HS-27A (cell line): ENCODE measurements around the gene TSR2.
"Not testable (repeated sequence)": the region's sequence is repeated elsewhere in the genome, so short reads cannot be mapped to it uniquely, and the experiment has no call there.

Source experiments
- DNase-seq: peaks from one replicate; pipeline ENCODE4 v3.0.0-alpha.2; 2012; ENCODE audit warnings: low read depth, missing footprints

The TSR2 gene

GRCh38 chrX:54473993-54474859 lies 34.0 kb downstream of the TSR2 start:
- no peak for DNase-seq

- DNase-seq = no peak
Measured at GRCh38 chrX:54479136-54480111, 39.2 kb downstream of the TSR2 start.

- DNase-seq = no peak
Measured at GRCh38 chrX:54482839-54483593, 42.8 kb downstream of the TSR2 start.

GRCh38 chrX:54483946-54484345 lies 43.7 kb downstream of the TSR2 start:
- no peak for DNase-seq

- no peak for DNase-seq
Measured at GRCh38 chrX:54484666-54485065, 44.5 kb downstream of the TSR2 start.

- DNase-seq = not testable (repeated sequence)
Measured at GRCh38 chrX:54489819-54490218, 49.6 kb downstream of the TSR2 start.

GRCh38 chrX:54492340-54492739 lies 52.1 kb downstream of the TSR2 start:
- no peak for DNase-seq

- DNase-seq = no peak
Measured at GRCh38 chrX:54494166-54494988, 54.2 kb downstream of the TSR2 start.
